Measurements from ENCODE around the gene SLC35B2. TPM values are rescaled to one million over a fixed set of nuclear protein-coding genes. Genes with fewer than 3 reads are reported as not detected.

SLC35B2 gene
- total and polyA plus RNA-seq, 9 of the 15 experiments (the other 6 are each of a cell fraction or from before 2014, with no cell fraction given) = 14.5 to 59.1 (median 47.1) TPM

DNA sequence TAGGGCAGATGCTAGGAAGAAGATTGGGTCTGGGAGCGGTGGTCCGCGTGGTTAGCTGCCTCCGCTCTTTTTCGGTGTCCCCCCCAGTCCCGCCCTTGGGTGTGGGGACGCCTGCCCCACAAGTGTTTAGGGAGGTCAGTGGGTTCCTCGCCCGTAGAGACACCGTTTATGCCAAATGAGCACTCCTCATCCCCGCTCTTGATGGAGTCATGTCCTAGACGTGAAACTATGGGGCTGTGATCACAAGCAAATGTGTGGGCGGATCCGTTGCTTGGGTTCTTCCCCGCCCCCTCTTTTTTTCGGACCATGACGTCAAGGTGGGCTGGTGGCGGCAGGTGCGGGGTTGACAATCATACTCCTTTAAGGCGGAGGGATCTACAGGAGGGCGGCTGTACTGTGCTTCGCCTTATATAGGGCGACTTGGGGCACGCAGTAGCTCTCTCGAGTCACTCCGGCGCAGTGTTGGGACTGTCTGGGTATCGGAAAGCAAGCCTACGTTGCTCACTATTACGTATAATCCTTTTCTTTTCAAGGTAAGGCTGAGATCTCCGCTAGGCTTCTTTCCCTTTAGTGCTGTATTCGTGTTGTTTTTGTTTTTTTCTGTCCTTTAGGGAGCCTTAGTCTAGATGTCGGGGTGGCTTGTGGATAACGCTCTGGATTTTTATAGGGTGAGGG is 10.5 kb downstream of the SLC35B2 start, which contains the start of gene HSP90AB1 (continued):
- TF ChIP-seq, protein P1, sequence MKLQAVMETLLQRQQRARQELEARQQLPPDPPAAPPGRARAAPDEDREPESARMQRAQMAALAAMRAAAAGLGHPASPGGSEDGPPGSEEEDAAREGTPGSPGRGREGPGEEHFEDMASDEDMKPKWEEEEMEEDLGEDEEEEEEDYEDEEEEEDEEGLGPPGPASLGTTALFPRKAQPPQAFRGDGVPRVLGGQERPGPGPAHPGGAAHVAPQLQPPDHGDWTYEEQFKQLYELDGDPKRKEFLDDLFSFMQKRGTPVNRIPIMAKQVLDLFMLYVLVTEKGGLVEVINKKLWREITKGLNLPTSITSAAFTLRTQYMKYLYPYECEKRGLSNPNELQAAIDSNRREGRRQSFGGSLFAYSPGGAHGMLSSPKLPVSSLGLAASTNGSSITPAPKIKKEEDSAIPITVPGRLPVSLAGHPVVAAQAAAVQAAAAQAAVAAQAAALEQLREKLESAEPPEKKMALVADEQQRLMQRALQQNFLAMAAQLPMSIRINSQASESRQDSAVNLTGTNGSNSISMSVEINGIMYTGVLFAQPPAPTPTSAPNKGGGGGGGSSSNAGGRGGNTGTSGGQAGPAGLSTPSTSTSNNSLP (IDR thresholded peaks at IDR 0.05; ENCODE audit: borderline replicate concordance, low read depth, low read length) = peak; percentile 7; the same call in 1 of the 2 replicates
- TF ChIP-seq E4F1 (CRISPR knock-in tag; IDR thresholded peaks at IDR 0.05; ENCODE audit: borderline replicate concordance) (peak; percentile 71; the same call in 1 of the 2 replicates), RAD51 (IDR thresholded peaks at IDR 0.05; ENCODE audit: borderline replicate concordance, low read depth) (no peak), E2F8 (IDR thresholded peaks at IDR 0.05; ENCODE audit: low read depth, partially characterized antibody) (no peak), ZNF318 (IDR thresholded peaks at IDR 0.05; ENCODE audit: borderline replicate concordance in 1 of 2, low read depth in 1 of 2) (peak in 1 of 2 experiments; percentile 76; a peak in 2 of 4 replicates), SPI1 (IDR thresholded peaks at IDR 0.05; ENCODE audit: borderline replicate concordance, low read depth, low read length) (no peak), ZNF121 (CRISPR knock-in tag; conservative IDR thresholded peaks at IDR 0.05) (0 out of 2 replicates have a peak, but pooled peaks have one; percentile 13), CREB3 (tag; conservative IDR thresholded peaks at IDR 0.05; ENCODE audit: low read depth) (no peak; the same call in 1 of the 2 replicates)

All from K562 (cell line).